ENCODE measurements around the gene CYB561A3.

DNA sequence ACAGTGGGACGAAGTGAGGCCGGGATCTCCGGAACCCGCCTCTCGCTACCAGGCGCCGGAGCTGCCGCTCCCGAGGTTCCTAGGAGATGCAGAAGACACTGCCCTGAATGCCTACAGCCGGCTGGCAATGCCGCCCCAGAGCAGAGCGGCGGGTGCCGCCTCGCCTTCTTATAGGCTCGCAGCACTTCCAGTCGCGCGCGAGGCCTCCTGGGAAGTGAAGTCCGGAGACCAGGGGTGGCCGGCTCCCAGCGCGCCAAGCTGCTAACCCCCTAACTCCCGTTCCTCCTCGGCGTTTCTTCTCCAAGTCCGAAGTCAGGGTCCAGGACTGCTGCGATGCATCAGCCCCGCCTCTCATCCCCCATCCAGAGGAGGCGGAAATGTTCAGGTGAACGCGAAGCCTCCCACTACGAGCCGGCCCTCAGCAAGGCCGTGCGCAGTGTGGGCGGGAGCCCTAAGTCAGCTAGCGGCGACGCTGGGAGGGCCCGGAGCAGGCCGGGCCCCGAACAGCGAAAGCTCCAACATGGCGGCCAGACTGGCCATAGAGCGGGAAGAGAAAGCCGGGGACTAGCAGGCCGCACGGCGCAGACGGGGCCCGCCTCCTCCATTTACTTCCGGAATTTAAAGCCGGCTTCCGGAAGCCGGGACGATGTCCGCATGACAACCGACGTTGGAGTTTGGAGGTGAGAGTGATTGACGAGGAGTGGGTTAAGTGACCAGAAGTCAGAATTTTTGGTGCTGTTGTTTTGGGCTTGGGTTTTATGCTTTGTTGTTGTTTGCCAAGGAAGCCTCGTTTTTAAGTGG lies at the start of gene CYB561A3, which contains the start of gene TMEM138:
- TF ChIP-seq, protein P1, sequence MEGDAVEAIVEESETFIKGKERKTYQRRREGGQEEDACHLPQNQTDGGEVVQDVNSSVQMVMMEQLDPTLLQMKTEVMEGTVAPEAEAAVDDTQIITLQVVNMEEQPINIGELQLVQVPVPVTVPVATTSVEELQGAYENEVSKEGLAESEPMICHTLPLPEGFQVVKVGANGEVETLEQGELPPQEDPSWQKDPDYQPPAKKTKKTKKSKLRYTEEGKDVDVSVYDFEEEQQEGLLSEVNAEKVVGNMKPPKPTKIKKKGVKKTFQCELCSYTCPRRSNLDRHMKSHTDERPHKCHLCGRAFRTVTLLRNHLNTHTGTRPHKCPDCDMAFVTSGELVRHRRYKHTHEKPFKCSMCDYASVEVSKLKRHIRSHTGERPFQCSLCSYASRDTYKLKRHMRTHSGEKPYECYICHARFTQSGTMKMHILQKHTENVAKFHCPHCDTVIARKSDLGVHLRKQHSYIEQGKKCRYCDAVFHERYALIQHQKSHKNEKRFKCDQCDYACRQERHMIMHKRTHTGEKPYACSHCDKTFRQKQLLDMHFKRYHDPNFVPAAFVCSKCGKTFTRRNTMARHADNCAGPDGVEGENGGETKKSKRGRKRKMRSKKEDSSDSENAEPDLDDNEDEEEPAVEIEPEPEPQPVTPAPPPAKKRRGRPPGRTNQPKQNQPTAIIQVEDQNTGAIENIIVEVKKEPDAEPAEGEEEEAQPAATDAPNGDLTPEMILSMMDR (IDR thresholded peaks at IDR 0.05), result no peak
- peak; percentile 94 to 99 (median 98) for TF ChIP-seq POLR2AphosphoS5 (IDR thresholded peaks at IDR 0.05)
- peak; percentile 98 for TF ChIP-seq POLR2A (IDR thresholded peaks at IDR 0.05)
- no peak for TF ChIP-seq EP300 (IDR thresholded peaks at IDR 0.05; ENCODE audit: low read depth)
